GM12875 (cell line): ENCODE results near the gene MTHFD1L.
"Not testable (repeated sequence)": the region's sequence is repeated elsewhere in the genome, so short reads cannot be mapped to it uniquely, and the experiment has no call there.

ENCODE experiments used
- H3K4me3 ChIP-seq: one replicate; pipeline ENCODE4 v1.5.1; 2011; ENCODE audit warnings: low read depth, low read length, control low read depth
- TF ChIP-seq, protein P1 (sequence below): IDR thresholded peaks from 2 replicates; pipeline ENCODE4 v1.5.1; 2011; ENCODE audit warnings: low read depth, mild to moderate bottlenecking, control low read depth, inconsistent platforms, low read length, moderate library complexity, borderline replicate concordance; ENCODE audit not compliant: insufficient read depth

Gene MTHFD1L

DNA sequence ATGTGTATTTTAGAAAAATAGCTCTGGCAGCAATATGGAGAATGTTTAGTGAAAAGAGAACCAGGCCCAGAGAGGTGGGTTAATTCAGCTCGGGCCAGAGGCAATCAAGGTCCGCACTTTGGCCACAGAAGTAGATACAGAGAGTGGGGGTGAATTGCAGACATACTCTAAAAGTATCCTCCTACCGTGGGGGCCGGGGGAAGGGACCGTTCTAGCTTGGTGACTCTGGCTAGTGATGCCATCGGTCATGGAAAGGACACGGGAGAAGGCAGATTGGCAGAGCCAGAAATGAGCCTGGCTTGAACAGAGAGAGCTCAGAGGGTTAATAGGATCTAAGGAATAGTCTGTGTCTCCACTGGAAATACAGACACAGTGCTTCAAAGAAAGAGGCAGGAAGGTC is 173.1 kb downstream of the MTHFD1L start:
- TF ChIP-seq, protein P1, sequence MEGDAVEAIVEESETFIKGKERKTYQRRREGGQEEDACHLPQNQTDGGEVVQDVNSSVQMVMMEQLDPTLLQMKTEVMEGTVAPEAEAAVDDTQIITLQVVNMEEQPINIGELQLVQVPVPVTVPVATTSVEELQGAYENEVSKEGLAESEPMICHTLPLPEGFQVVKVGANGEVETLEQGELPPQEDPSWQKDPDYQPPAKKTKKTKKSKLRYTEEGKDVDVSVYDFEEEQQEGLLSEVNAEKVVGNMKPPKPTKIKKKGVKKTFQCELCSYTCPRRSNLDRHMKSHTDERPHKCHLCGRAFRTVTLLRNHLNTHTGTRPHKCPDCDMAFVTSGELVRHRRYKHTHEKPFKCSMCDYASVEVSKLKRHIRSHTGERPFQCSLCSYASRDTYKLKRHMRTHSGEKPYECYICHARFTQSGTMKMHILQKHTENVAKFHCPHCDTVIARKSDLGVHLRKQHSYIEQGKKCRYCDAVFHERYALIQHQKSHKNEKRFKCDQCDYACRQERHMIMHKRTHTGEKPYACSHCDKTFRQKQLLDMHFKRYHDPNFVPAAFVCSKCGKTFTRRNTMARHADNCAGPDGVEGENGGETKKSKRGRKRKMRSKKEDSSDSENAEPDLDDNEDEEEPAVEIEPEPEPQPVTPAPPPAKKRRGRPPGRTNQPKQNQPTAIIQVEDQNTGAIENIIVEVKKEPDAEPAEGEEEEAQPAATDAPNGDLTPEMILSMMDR = no peak
- no peak overlapping the region for H3K4me3 ChIP-seq

DNA sequence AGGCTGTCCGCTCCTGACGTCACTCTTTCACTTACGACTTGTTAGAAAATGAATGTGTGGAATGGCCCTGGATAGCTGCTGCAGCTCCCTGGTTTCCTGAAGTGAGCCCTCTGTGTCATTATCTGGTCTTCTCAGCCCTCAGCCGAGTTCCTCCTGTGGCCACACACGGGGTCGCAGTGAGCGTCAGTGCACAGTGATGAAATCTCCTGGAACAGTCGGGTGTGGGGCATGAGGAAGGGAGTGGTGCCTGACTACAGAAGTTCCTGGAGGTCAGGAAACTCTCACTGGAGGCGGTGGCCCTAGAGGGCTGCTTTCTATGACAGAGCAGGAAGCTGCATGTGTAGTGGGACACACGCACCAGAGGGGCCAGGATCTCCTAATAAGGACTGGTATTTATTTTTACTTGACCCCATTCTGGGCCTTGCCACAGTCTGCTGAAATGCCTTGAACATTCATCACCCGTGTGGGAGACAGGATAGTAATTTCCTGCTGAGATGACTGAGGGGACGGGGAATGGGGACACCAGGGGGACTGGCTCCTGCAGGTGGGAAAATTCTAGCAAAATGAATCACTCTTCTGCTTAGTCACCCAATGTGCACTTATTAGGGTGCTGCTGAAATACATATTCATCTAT is 175.5 kb downstream of the MTHFD1L start:
- not testable (repeated sequence) for H3K4me3 ChIP-seq

DNA sequence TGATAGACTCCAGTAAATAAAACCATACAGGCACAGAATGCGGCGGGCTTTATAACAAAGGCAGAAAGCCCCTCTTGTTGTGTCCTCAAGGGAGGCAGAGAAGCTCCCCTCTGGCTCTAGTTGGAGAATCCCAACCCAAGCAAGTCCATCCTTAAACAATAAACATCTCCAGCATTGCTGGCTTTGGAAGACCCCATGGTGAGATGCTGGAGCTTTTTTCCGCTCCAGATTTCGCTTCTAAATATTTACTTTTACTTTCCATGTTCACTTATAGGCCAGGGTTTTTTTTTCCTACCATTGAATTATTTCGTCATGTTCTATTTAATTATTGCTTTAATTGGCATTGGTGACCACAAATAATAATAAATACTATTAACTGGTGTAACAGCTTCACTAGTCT is 176.2 kb downstream of the MTHFD1L start:
- TF ChIP-seq, protein P1 = no peak
- H3K4me3 ChIP-seq = no peak overlapping the region

DNA sequence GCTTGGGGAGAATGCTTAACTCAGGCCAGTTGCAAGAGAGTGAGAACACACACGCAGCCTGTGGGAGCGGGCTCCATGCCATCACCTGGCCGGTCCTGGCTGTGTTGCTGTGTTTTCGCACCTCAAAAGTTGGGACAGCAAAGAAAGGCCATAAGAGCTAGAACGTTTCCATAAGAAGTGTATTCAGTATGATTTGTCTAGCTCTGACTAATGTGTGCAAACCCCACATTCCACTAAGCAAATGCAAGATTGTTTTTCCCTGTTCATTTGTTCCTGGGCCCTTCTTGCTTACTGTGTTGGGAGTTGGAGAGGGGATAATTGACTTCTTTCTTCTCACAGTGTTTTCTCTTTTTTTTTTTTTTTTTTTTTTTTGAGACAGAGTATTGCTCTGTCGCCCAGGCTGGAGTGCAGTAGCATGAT is 177.4 kb downstream of the MTHFD1L start:
- not testable (repeated sequence) for H3K4me3 ChIP-seq

- TF ChIP-seq, protein P1 = no peak
- H3K4me3 ChIP-seq = no peak overlapping the region
Observed at GRCh38 chr6:151043944-151044343, 178.4 kb downstream of the MTHFD1L start.

- H3K4me3 ChIP-seq = no peak overlapping the region
- TF ChIP-seq, protein P1 = no peak
Observed at GRCh38 chr6:151044465-151045441, 179.3 kb downstream of the MTHFD1L start.

DNA sequence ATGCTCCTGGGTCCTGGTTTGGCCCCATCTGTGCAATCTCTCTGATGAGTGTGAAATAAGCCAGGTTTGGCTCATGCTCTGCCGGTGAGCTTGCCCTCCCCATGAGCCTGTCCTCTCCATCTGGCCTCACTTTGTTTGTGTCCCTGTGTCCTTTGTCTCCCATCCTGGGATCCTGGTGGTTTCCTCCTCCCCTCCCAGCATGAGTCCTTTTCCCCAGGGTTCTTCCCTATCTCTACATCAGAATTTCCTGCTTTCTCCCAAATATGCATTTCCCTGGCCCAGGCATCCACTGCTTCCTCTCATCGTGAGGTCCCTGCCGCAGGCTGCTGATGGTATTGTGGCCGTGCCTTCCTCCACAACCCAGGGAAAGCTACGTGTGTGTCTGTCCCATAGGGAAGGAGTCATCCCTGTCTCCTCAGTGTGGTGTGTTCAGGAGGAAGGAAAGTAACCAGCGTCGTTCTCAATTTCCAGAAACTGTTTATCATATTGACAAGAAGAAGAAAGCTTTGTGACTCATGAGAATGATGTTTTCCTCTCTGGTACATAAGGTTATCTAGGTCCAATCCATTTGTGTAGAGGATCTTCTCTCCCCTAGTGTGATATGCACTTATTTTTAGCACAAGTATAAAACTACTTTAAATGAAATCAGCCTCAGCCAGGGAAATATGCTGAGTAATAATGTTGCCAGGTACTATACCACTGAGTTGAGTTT is 180.2 kb downstream of the MTHFD1L start:
- H3K4me3 ChIP-seq = not testable (repeated sequence)

- TF ChIP-seq, protein P1 = no peak
- no peak overlapping the region for H3K4me3 ChIP-seq
Observed at GRCh38 chr6:151051164-151051563, 185.7 kb downstream of the MTHFD1L start.
